SU-DHL-6 (cell line): ENCODE data around the gene ADCY10.

Source experiments
- H2AFZ ChIP-seq: fragments of 200-600 bp; sonication (generic); 2 replicates; pipeline ENCODE4 v1.6.1; 2014; ENCODE audit warnings: low read depth, mild to moderate bottlenecking, moderate library complexity, mixed read lengths, antibody characterized with exemption, low read length; ENCODE audit not compliant: severe bottlenecking
- H3F3A ChIP-seq: fragments of 200-600 bp; shearing (Covaris generic); 2 replicates; pipeline ENCODE4 v1.6.0; 2016; ENCODE audit warnings: antibody characterized with exemption, mild to moderate bottlenecking; ENCODE audit not compliant: insufficient read depth
- H3K27ac ChIP-seq: fragments of 200-600 bp; sonication (generic); 2 replicates; pipeline ENCODE4 v1.5.1; 2016; ENCODE audit warnings: low read depth, mild to moderate bottlenecking, low read length, moderate library complexity, mixed read lengths
- H3K27me3 ChIP-seq: fragments of 200-600 bp; sonication (generic), shearing (Covaris generic); 2 replicates; pipeline ENCODE4 v1.6.0; 2014; ENCODE audit warnings: mild to moderate bottlenecking, low read length
- H3K36me3 ChIP-seq: fragments of 200-600 bp; sonication (generic); 2 replicates; pipeline ENCODE4 v1.6.1; 2014; ENCODE audit warnings: mild to moderate bottlenecking, low read length, mixed read lengths
- H3K4me2 ChIP-seq: fragments of 300-600, 200-600 bp; shearing (Covaris generic), sonication (generic); 2 replicates; pipeline ENCODE4 v1.6.0; 2014; ENCODE audit warnings: low read length, low read depth, mild to moderate bottlenecking; ENCODE audit not compliant: poor library complexity, severe bottlenecking
- H3K4me3 ChIP-seq: fragments of 200-600 bp; sonication (generic); 2 replicates; pipeline ENCODE4 v1.5.1; 2014; ENCODE audit warnings: antibody characterized with exemption, low read length, mild to moderate bottlenecking, mixed read lengths; ENCODE audit not compliant: insufficient read depth, poor library complexity, severe bottlenecking
- H3K79me2 ChIP-seq: fragments of 200-600 bp; sonication (generic); 2 replicates; pipeline ENCODE4 v1.6.1; 2014; ENCODE audit warnings: mild to moderate bottlenecking, low read length, moderate library complexity; ENCODE audit not compliant: insufficient read depth
- H3K9ac ChIP-seq: fragments of 200-600 bp; sonication (generic); 2 replicates; pipeline ENCODE4 v1.7.0; 2014; ENCODE audit warnings: mild to moderate bottlenecking, low read length
- H3K9me2 ChIP-seq: fragments of 200-600 bp; sonication (generic); replicated peaks from 2 replicates; pipeline ENCODE4 v1.6.1; 2014; ENCODE audit warnings: low read length; ENCODE audit not compliant: insufficient read depth
- H3K9me3 ChIP-seq: fragments of 200-600 bp; sonication (generic); 2 replicates; pipeline ENCODE4 v1.6.1; 2014; ENCODE audit warnings: low read length, mixed read lengths; ENCODE audit not compliant: insufficient read depth
- H4K20me1 ChIP-seq: fragments of 200-600 bp; sonication (generic); 2 replicates; pipeline ENCODE4 v1.6.1; 2014; ENCODE audit warnings: low read depth, mild to moderate bottlenecking, antibody characterized with exemption, low read length, moderate library complexity, mixed read lengths
- EZH2phosphoT487 ChIP-seq: fragments of 200-600 bp; sonication (generic), shearing (Covaris generic); conservative IDR thresholded peaks from 2 replicates; pipeline ENCODE4 v1.6.1; 2018; ENCODE audit warnings: mild to moderate bottlenecking, antibody characterized with exemption, low read length, moderate library complexity, mixed read lengths
- TF ChIP-seq, protein P1 (sequence below): fragments of 200-600 bp; sonication (generic); IDR thresholded peaks from one replicate; pipeline ENCODE4 v1.5.1; 2017; ENCODE audit warnings: antibody characterized with exemption, mild to moderate bottlenecking, low read length, moderate library complexity; ENCODE audit not compliant: insufficient read depth, poor library complexity, severe bottlenecking

ADCY10 gene

GRCh38 chr1:167805041-167805556, 108.8 kb downstream of the ADCY10 start:
- H3K4me2 ChIP-seq: peak overlapping the region; percentile 4
- H3K27me3 ChIP-seq: no peaks in the 10 kb centered on the region
- H4K20me1 ChIP-seq: no peaks in the 10 kb centered on the region
- no peak for TF ChIP-seq EZH2phosphoT487
- TF ChIP-seq, protein P1, sequence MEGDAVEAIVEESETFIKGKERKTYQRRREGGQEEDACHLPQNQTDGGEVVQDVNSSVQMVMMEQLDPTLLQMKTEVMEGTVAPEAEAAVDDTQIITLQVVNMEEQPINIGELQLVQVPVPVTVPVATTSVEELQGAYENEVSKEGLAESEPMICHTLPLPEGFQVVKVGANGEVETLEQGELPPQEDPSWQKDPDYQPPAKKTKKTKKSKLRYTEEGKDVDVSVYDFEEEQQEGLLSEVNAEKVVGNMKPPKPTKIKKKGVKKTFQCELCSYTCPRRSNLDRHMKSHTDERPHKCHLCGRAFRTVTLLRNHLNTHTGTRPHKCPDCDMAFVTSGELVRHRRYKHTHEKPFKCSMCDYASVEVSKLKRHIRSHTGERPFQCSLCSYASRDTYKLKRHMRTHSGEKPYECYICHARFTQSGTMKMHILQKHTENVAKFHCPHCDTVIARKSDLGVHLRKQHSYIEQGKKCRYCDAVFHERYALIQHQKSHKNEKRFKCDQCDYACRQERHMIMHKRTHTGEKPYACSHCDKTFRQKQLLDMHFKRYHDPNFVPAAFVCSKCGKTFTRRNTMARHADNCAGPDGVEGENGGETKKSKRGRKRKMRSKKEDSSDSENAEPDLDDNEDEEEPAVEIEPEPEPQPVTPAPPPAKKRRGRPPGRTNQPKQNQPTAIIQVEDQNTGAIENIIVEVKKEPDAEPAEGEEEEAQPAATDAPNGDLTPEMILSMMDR: no peak
- H2AFZ ChIP-seq: no peak overlapping the region
- H3K27ac ChIP-seq: no peak overlapping the region
- no peaks in the 10 kb centered on the region for H3K9me3 ChIP-seq
- H3K9me2 ChIP-seq: no peaks in the 10 kb centered on the region
- no peaks in the 10 kb centered on the region for H3K79me2 ChIP-seq
- H3K4me3 ChIP-seq: no peak overlapping the region
- H3K36me3 ChIP-seq: no peaks in the 10 kb centered on the region
- H3K9ac ChIP-seq: no peak overlapping the region
- no peaks in the 10 kb centered on the region for H3F3A ChIP-seq

GRCh38 chr1:167803358-167804207, 110.4 kb downstream of the ADCY10 start:
- no peaks in the 10 kb centered on the region for H4K20me1 ChIP-seq
- H3K36me3 ChIP-seq: no peaks in the 10 kb centered on the region
- TF ChIP-seq, protein P1: peak; percentile 87
- TF ChIP-seq EZH2phosphoT487: no peak
- no peaks in the 10 kb centered on the region for H3K79me2 ChIP-seq
- H3K9ac ChIP-seq: no peak overlapping the region
- H3K9me2 ChIP-seq: no peaks in the 10 kb centered on the region
- H3F3A ChIP-seq: no peaks in the 10 kb centered on the region
- no peak overlapping the region for H3K4me2 ChIP-seq
- no peak overlapping the region for H2AFZ ChIP-seq
- no peak overlapping the region for H3K27ac ChIP-seq
- no peaks in the 10 kb centered on the region for H3K9me3 ChIP-seq
- no peak overlapping the region for H3K4me3 ChIP-seq
- no peaks in the 10 kb centered on the region for H3K27me3 ChIP-seq

- no peaks in the 10 kb centered on the region for H3K79me2 ChIP-seq
- no peaks in the 10 kb centered on the region for H4K20me1 ChIP-seq
- TF ChIP-seq, protein P1: no peak
- no peak for TF ChIP-seq EZH2phosphoT487
- H3K9me3 ChIP-seq: no peaks in the 10 kb centered on the region
- no peaks in the 10 kb centered on the region for H3K27me3 ChIP-seq
- no peak overlapping the region for H3K4me3 ChIP-seq
- H3K27ac ChIP-seq: no peak overlapping the region
- H3K4me2 ChIP-seq: no peak overlapping the region
- H3F3A ChIP-seq: no peaks in the 10 kb centered on the region
- no peaks in the 10 kb centered on the region for H3K36me3 ChIP-seq
- H2AFZ ChIP-seq: no peak overlapping the region
- H3K9me2 ChIP-seq: no peaks in the 10 kb centered on the region
- H3K9ac ChIP-seq: no peak overlapping the region
These were observed 111.7 kb downstream of the ADCY10 start for GRCh38 chr1:167802235-167802634.
